Measurements from ENCODE around the gene CDKN1B.
A peak's percentile ranks its signal among the peaks of the same experiment; 100 is the strongest.

Gene CDKN1B

DNA sequence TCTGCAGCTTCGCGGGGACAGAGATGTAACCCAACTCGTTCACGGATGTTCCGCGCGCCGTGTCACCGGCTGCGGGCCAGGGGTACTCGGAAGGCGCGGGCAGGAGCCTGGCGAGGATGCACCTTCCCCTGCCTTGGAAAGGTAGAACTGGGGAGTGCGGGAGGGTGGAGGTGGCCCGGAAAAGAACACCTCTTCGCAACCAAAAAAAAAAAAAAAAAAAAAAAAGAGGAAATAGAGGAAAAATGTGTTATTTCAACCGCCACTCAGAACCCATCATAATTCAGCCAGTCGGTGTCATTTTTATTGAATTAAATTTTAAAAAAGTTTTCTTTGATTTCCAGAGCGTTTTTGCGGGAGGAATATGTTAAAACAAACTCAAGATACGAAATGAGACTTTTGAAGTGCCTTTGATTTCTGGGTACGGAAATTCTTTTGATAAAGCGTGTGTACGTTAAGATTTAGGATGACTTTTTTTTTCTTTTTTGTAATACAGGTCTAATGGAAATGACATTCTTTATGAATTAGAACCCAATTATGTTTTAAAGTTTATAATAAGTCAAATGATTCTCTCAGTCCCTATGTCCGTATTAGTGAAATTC, 8.9 kb downstream of the CDKN1B start:
- Histone ChIP-seq H3K27ac (ENCODE audit: extremely low read depth, low read depth, low read length) (peak overlapping the region; percentile 100), H3K4me1 (ENCODE audit: control insufficient read depth, insufficient read depth, low read length) (peaks cover 17% of the 10 kb centered on the region), H3K4me3 (ENCODE audit: low read depth, low read length) (peak overlapping the region; percentile 84), H3K9me3 (ENCODE audit: control insufficient read depth, insufficient read depth, low read depth, low read length) (no peaks in the 10 kb centered on the region), H3K36me3 (ENCODE audit: control insufficient read depth in 2 of 2, insufficient read depth in 1 of 2, low read length in 2 of 2) (peaks cover 7 to 9% of the 10 kb centered on the region in 2 experiments)
- ChIA-PET POLR2A (interaction anchor here (0.6 to 5.4 kb wide), 18 partner anchors 10 to 459 kb away, joined by 3 to 55 read pairs (median 4); partner anchors contain the start of genes BORCS5, CDKN1B, DUSP16 and GPRC5A), CTCF (interaction anchor here (0.6 to 2.9 kb wide), 9 partner anchors 10 to 431 kb away, joined by 3 to 16 read pairs (median 3); no protein-coding TSS in a partner anchor)
- TF ChIP-seq PBX3 (CRISPR knock-in tag; IDR thresholded peaks at IDR 0.05) = 0 out of 2 replicates have a peak, but pooled peaks have one; percentile 37
- peak; percentile 16; the same call in 1 of the 2 replicates for TF ChIP-seq ZNF692 (tag by site-specific recombination; IDR thresholded peaks at IDR 0.05)
- no peak for TF ChIP-seq ZNF433 (tag by site-specific recombination; IDR thresholded peaks at IDR 0.05; ENCODE audit: low read depth)
- peak; percentile 66; the same call in 1 of the 2 replicates for TF ChIP-seq ZFP37 (tag by site-specific recombination; IDR thresholded peaks at IDR 0.05)
- no peak for TF ChIP-seq HOXA7 (CRISPR knock-in tag; IDR thresholded peaks at IDR 0.05; ENCODE audit: borderline replicate concordance)
- TF ChIP-seq ZNF138 (tag by site-specific recombination; IDR thresholded peaks at IDR 0.05; ENCODE audit: borderline replicate concordance) = no peak
- no peak for TF ChIP-seq ZNF157 (tag by site-specific recombination; IDR thresholded peaks at IDR 0.05)
- TF ChIP-seq ZNF701 (tag by site-specific recombination; IDR thresholded peaks at IDR 0.05) = no peak
- TF ChIP-seq, protein P1, sequence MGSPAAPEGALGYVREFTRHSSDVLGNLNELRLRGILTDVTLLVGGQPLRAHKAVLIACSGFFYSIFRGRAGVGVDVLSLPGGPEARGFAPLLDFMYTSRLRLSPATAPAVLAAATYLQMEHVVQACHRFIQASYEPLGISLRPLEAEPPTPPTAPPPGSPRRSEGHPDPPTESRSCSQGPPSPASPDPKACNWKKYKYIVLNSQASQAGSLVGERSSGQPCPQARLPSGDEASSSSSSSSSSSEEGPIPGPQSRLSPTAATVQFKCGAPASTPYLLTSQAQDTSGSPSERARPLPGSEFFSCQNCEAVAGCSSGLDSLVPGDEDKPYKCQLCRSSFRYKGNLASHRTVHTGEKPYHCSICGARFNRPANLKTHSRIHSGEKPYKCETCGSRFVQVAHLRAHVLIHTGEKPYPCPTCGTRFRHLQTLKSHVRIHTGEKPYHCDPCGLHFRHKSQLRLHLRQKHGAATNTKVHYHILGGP (tag by site-specific recombination; IDR thresholded peaks at IDR 0.05) = no peak
- no peak for TF ChIP-seq ZNF266 (tag by site-specific recombination; IDR thresholded peaks at IDR 0.05; ENCODE audit: low read depth)
- TF ChIP-seq YY2 (tag by site-specific recombination; IDR thresholded peaks at IDR 0.05) = no peak
- no peak for TF ChIP-seq ZSCAN23 (tag by site-specific recombination; IDR thresholded peaks at IDR 0.05)
- TF ChIP-seq ZNF768 (tag by site-specific recombination; IDR thresholded peaks at IDR 0.05) = no peak
- 0 out of 2 replicates have a peak, but pooled peaks have one; percentile 47 for TF ChIP-seq ZNF10 (tag by site-specific recombination; IDR thresholded peaks at IDR 0.05)
- peak; percentile 13 for TF ChIP-seq ZBTB20 (tag by site-specific recombination; IDR thresholded peaks at IDR 0.05)
- TF ChIP-seq ZSCAN16 (tag by site-specific recombination; IDR thresholded peaks at IDR 0.05) = no peak
- TF ChIP-seq YY1 (tag by site-specific recombination; IDR thresholded peaks at IDR 0.05) = no peak
- no peak for TF ChIP-seq ZNF202 (tag by site-specific recombination; IDR thresholded peaks at IDR 0.05; ENCODE audit: borderline replicate concordance)
- no peak for TF ChIP-seq AEBP2 (tag by site-specific recombination; IDR thresholded peaks at IDR 0.05; ENCODE audit: borderline replicate concordance)
- TF ChIP-seq ZNF19 (tag by site-specific recombination; IDR thresholded peaks at IDR 0.05; ENCODE audit: low read depth) = no peak
- TF ChIP-seq ZNF121 (tag by site-specific recombination; IDR thresholded peaks at IDR 0.05) = no peak
- TF ChIP-seq ZNF510 (tag by site-specific recombination; IDR thresholded peaks at IDR 0.05; ENCODE audit: insufficient replicate concordance) = peak; percentile 12
- TF ChIP-seq HOXD13 (CRISPR knock-in tag; IDR thresholded peaks at IDR 0.05; ENCODE audit: borderline replicate concordance) = no peak
- no peak for TF ChIP-seq ZFHX2 (tag by site-specific recombination; conservative IDR thresholded peaks at IDR 0.05)
- TF ChIP-seq, protein P2, sequence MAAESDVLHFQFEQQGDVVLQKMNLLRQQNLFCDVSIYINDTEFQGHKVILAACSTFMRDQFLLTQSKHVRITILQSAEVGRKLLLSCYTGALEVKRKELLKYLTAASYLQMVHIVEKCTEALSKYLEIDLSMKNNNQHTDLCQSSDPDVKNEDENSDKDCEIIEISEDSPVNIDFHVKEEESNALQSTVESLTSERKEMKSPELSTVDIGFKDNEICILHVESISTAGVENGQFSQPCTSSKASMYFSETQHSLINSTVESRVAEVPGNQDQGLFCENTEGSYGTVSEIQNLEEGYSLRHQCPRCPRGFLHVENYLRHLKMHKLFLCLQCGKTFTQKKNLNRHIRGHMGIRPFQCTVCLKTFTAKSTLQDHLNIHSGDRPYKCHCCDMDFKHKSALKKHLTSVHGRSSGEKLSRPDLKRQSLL (tag by site-specific recombination; IDR thresholded peaks at IDR 0.05) = no peak
- no peak for TF ChIP-seq MYNN (tag by site-specific recombination; IDR thresholded peaks at IDR 0.05; ENCODE audit: borderline replicate concordance)
- TF ChIP-seq PRDM10 (tag by site-specific recombination; IDR thresholded peaks at IDR 0.05) = peak; percentile 7

All from HEK293 (cell line).